A549 (cell line): ENCODE results near the gene OVCH2.

Source experiments
- BHLHE40 ChIP-seq: IDR thresholded peaks from 2 replicates; pipeline ENCODE4 v1.6.1; 2012; ENCODE audit warnings: low read depth, low read length, inconsistent platforms
- EHMT2 ChIP-seq: fragments of 200-600 bp; sonication (generic); IDR thresholded peaks from 2 replicates; pipeline ENCODE4 v1.6.1; 2016; ENCODE audit warnings: antibody characterized with exemption, low read depth, mild to moderate bottlenecking, moderate library complexity
- KDM1A ChIP-seq: fragments of 200-600 bp; sonication (generic); IDR thresholded peaks from 2 replicates; pipeline ENCODE4 v1.6.1; 2016; ENCODE audit warnings: low read depth, mild to moderate bottlenecking
- POLR2A ChIP-seq: IDR thresholded peaks from 2 replicates; pipeline ENCODE4 v1.6.1; 2012; ENCODE audit warnings: mild to moderate bottlenecking, low read length
- RCOR1 ChIP-seq: fragments of 150-350 bp; IDR thresholded peaks from 2 replicates; pipeline ENCODE4 v1.6.1; 2014; ENCODE audit warnings: antibody characterized with exemption, low read length, low read depth
- TF ChIP-seq, protein P1 (sequence below): fragments of >200 bp; sonication (Bioruptor Twin); formaldehyde crosslinking; IDR thresholded peaks from 3 replicates; pipeline ENCODE4 v1.5.1; 2016

DNA sequence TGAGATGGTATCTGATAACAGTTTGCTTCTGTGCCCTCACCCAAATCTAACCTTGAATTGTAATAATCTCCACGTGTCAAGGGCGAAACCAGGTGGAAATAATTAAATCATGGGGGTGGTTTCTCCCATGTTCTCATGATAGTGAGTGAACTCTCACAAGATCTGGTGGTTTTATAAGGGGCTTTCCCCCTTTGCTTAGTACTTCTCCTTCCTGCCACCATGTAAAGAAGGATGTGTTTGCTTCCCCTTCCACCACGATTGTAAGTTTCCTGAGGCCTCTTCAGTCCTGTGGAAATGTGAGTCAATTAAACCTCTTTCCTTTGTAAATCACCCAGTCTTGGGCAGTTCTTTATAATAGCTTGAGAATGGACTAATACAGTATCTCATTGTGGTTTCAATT is 8.5 kb upstream of the OVCH2 start:
- TF ChIP-seq RCOR1 (no peak), EHMT2 (no peak), BHLHE40 (no peak), POLR2A (no peak), KDM1A (no peak)
- TF ChIP-seq, protein P1, sequence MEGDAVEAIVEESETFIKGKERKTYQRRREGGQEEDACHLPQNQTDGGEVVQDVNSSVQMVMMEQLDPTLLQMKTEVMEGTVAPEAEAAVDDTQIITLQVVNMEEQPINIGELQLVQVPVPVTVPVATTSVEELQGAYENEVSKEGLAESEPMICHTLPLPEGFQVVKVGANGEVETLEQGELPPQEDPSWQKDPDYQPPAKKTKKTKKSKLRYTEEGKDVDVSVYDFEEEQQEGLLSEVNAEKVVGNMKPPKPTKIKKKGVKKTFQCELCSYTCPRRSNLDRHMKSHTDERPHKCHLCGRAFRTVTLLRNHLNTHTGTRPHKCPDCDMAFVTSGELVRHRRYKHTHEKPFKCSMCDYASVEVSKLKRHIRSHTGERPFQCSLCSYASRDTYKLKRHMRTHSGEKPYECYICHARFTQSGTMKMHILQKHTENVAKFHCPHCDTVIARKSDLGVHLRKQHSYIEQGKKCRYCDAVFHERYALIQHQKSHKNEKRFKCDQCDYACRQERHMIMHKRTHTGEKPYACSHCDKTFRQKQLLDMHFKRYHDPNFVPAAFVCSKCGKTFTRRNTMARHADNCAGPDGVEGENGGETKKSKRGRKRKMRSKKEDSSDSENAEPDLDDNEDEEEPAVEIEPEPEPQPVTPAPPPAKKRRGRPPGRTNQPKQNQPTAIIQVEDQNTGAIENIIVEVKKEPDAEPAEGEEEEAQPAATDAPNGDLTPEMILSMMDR = no peak
